ENCODE measurements around the gene RIOX2. TPM values are rescaled to one million over a fixed set of nuclear protein-coding genes. Genes with fewer than 3 reads are reported as not detected.

The RIOX2 gene
- total RNA-seq, 1 experiment from 2014 or later: 72.3 TPM

GRCh38 chr3:97942801-97943546 is 29.3 kb downstream of the RIOX2 start:
- Histone ChIP-seq H3K36me3 (peaks cover 61% of the 10 kb centered on the region), H3K27me3 (no peaks in the 10 kb centered on the region), H3K4me3 (no peak overlapping the region), H3K9me3 (no peaks in the 10 kb centered on the region)
- no peak for DNase-seq

GRCh38 chr3:97940034-97940433 is 32.2 kb downstream of the RIOX2 start:
- peaks cover 37% of the 10 kb centered on the region for H3K36me3 ChIP-seq
- H3K9me3 ChIP-seq: no peaks in the 10 kb centered on the region
- no peaks in the 10 kb centered on the region for H3K27me3 ChIP-seq
- DNase-seq: no peak
- H3K4me3 ChIP-seq: no peak overlapping the region

GRCh38 chr3:97939401-97939800 is 32.8 kb downstream of the RIOX2 start:
- Histone ChIP-seq H3K27me3 (no peaks in the 10 kb centered on the region), H3K36me3 (peaks cover 30% of the 10 kb centered on the region), H3K9me3 (no peaks in the 10 kb centered on the region), H3K4me3 (no peak overlapping the region)
- DNase-seq: no peak

- Histone ChIP-seq H3K4me3 (no peak overlapping the region), H3K27me3 (no peaks in the 10 kb centered on the region), H3K9me3 (no peaks in the 10 kb centered on the region), H3K36me3 (peaks cover 24% of the 10 kb centered on the region)
- DNase-seq: no peak
Measured at GRCh38 chr3:97938444-97938843, 33.8 kb downstream of the RIOX2 start.

GRCh38 chr3:97937205-97937604 is 35.0 kb downstream of the RIOX2 start:
- Histone ChIP-seq H3K9me3 (no peaks in the 10 kb centered on the region), H3K36me3 (peaks cover 14% of the 10 kb centered on the region), H3K4me3 (no peak overlapping the region), H3K27me3 (no peaks in the 10 kb centered on the region)
- no peak for DNase-seq

GRCh38 chr3:97935842-97936241 is 36.4 kb downstream of the RIOX2 start:
- Histone ChIP-seq H3K27me3 (no peaks in the 10 kb centered on the region), H3K9me3 (no peaks in the 10 kb centered on the region), H3K36me3 (peaks cover 6% of the 10 kb centered on the region; the same call in 1 of the 2 replicates), H3K4me3 (no peak overlapping the region)
- no peak for DNase-seq

GRCh38 chr3:97934980-97935695 is 37.1 kb downstream of the RIOX2 start:
- no peaks in the 10 kb centered on the region for H3K9me3 ChIP-seq
- H3K4me3 ChIP-seq: no peak overlapping the region
- peaks cover 5% of the 10 kb centered on the region; the same call in 1 of the 2 replicates for H3K36me3 ChIP-seq
- DNase-seq: no peak
- no peaks in the 10 kb centered on the region for H3K27me3 ChIP-seq

- no peaks in the 10 kb centered on the region for H3K36me3 ChIP-seq
- H3K4me3 ChIP-seq: no peak overlapping the region
- H3K27me3 ChIP-seq: no peaks in the 10 kb centered on the region
- no peak for DNase-seq
- H3K9me3 ChIP-seq: no peaks in the 10 kb centered on the region
Measured at GRCh38 chr3:97932387-97932801, 39.8 kb downstream of the RIOX2 start.

- DNase-seq: no peak
- no peak overlapping the region for H3K4me3 ChIP-seq
- H3K27me3 ChIP-seq: no peaks in the 10 kb centered on the region
- H3K9me3 ChIP-seq: no peaks in the 10 kb centered on the region
- no peaks in the 10 kb centered on the region for H3K36me3 ChIP-seq
Measured at GRCh38 chr3:97931218-97931617, 41.0 kb downstream of the RIOX2 start.

GRCh38 chr3:97930018-97930417 is 42.2 kb downstream of the RIOX2 start:
- no peaks in the 10 kb centered on the region for H3K9me3 ChIP-seq
- H3K36me3 ChIP-seq: no peaks in the 10 kb centered on the region
- no peak for DNase-seq
- H3K4me3 ChIP-seq: no peak overlapping the region
- H3K27me3 ChIP-seq: no peaks in the 10 kb centered on the region

GRCh38 chr3:97928986-97929385 is 43.2 kb downstream of the RIOX2 start:
- no peak overlapping the region for H3K4me3 ChIP-seq
- H3K9me3 ChIP-seq: no peaks in the 10 kb centered on the region
- DNase-seq: no peak
- peaks cover 3% of the 10 kb centered on the region; the same call in 1 of the 2 replicates for H3K36me3 ChIP-seq
- H3K27me3 ChIP-seq: no peaks in the 10 kb centered on the region

- Histone ChIP-seq H3K36me3 (peaks cover 3% of the 10 kb centered on the region; the same call in 1 of the 2 replicates), H3K4me3 (no peak overlapping the region), H3K27me3 (no peaks in the 10 kb centered on the region), H3K9me3 (no peaks in the 10 kb centered on the region)
- DNase-seq: no peak
Measured at GRCh38 chr3:97927704-97928103, 44.5 kb downstream of the RIOX2 start.

GRCh38 chr3:97917813-97918536 is 54.3 kb downstream of the RIOX2 start:
- Histone ChIP-seq H3K27me3 (no peaks in the 10 kb centered on the region), H3K36me3 (peaks cover 3% of the 10 kb centered on the region; the same call in 1 of the 2 replicates), H3K4me3 (no peak overlapping the region), H3K9me3 (no peaks in the 10 kb centered on the region)
- no peak for DNase-seq

- Histone ChIP-seq H3K36me3 (no peaks in the 10 kb centered on the region), H3K27me3 (no peaks in the 10 kb centered on the region), H3K4me3 (no peak overlapping the region), H3K9me3 (no peaks in the 10 kb centered on the region)
- no peak for DNase-seq
Measured at GRCh38 chr3:97916576-97916975, 55.7 kb downstream of the RIOX2 start.

GRCh38 chr3:97914388-97914787 is 57.8 kb downstream of the RIOX2 start:
- DNase-seq: no peak
- Histone ChIP-seq H3K4me3 (no peak overlapping the region), H3K36me3 (no peaks in the 10 kb centered on the region), H3K9me3 (no peaks in the 10 kb centered on the region), H3K27me3 (no peaks in the 10 kb centered on the region)

GRCh38 chr3:97911459-97911858 is 60.8 kb downstream of the RIOX2 start:
- H3K27me3 ChIP-seq: no peaks in the 10 kb centered on the region
- no peak for DNase-seq
- H3K36me3 ChIP-seq: no peaks in the 10 kb centered on the region
- H3K4me3 ChIP-seq: no peak overlapping the region
- no peaks in the 10 kb centered on the region for H3K9me3 ChIP-seq

GRCh38 chr3:97910931-97911351 is 61.3 kb downstream of the RIOX2 start:
- H3K9me3 ChIP-seq: no peaks in the 10 kb centered on the region
- no peak overlapping the region for H3K4me3 ChIP-seq
- no peaks in the 10 kb centered on the region for H3K36me3 ChIP-seq
- no peak for DNase-seq
- no peaks in the 10 kb centered on the region for H3K27me3 ChIP-seq
